ENCODE results near the gene FIG4. TPM values are rescaled to one million over a fixed set of nuclear protein-coding genes. Genes with fewer than 3 reads are reported as not detected.

The FIG4 gene
- total and polyA plus RNA-seq, 2 of the 13 experiments (the other 11 are each of a cell fraction or from before 2014, with no cell fraction given): 5.5 to 7.9 TPM

DNA sequence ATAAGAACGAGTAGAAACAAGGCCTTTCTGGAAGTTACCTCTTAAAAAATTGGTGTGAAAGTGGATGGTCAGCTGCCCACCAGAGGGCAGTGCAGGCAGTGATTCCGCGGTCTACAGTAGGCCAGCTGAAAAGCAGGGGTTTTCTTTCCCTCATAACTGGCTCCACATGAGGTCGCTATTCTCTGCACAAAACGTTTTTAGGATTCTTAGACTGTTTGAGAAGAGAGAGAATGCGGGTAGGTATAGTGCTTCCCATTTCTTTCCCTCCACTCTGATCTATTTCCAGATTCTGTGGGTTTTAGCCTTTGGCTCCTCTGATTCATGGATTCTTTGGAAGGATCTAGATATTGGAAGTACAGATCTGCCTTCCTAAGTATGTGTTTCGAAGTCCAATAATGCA lies 14.2 kb downstream of the FIG4 start (continued):
- TF ChIP-seq KAT2B (IDR thresholded peaks at IDR 0.05; ENCODE audit: borderline replicate concordance, low read depth, low read length): no peak
- no peak for TF ChIP-seq ZNF224 (CRISPR knock-in tag; IDR thresholded peaks at IDR 0.05)
- no peak for TF ChIP-seq ZNF484 (CRISPR knock-in tag; IDR thresholded peaks at IDR 0.05; ENCODE audit: borderline replicate concordance, low read depth)
- TF ChIP-seq HES4 (CRISPR knock-in tag; IDR thresholded peaks at IDR 0.05; ENCODE audit: borderline replicate concordance): no peak
- no peak for TF ChIP-seq XBP1 (CRISPR knock-in tag; IDR thresholded peaks at IDR 0.05)
- TF ChIP-seq ZNF33B (CRISPR knock-in tag; IDR thresholded peaks at IDR 0.05): no peak
- TF ChIP-seq, protein P1, sequence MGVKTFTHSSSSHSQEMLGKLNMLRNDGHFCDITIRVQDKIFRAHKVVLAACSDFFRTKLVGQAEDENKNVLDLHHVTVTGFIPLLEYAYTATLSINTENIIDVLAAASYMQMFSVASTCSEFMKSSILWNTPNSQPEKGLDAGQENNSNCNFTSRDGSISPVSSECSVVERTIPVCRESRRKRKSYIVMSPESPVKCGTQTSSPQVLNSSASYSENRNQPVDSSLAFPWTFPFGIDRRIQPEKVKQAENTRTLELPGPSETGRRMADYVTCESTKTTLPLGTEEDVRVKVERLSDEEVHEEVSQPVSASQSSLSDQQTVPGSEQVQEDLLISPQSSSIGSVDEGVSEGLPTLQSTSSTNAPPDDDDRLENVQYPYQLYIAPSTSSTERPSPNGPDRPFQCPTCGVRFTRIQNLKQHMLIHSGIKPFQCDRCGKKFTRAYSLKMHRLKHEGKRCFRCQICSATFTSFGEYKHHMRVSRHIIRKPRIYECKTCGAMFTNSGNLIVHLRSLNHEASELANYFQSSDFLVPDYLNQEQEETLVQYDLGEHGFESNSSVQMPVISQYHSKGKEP (CRISPR knock-in tag; IDR thresholded peaks at IDR 0.05): no peak
- no peak for TF ChIP-seq IKZF4 (CRISPR knock-in tag; IDR thresholded peaks at IDR 0.05; ENCODE audit: borderline replicate concordance, low read depth, not compliant biosample characterization)
- TF ChIP-seq STAT6 (CRISPR knock-in tag; IDR thresholded peaks at IDR 0.05; ENCODE audit: borderline replicate concordance): no peak
- TF ChIP-seq GTF2F1 (IDR thresholded peaks at IDR 0.05; ENCODE audit: low read length): no peak
- TF ChIP-seq ZSCAN12 (CRISPR knock-in tag; IDR thresholded peaks at IDR 0.05): no peak
- no peak for TF ChIP-seq HMG20A (CRISPR knock-in tag; IDR thresholded peaks at IDR 0.05; ENCODE audit: borderline replicate concordance)
- TF ChIP-seq, protein P2, sequence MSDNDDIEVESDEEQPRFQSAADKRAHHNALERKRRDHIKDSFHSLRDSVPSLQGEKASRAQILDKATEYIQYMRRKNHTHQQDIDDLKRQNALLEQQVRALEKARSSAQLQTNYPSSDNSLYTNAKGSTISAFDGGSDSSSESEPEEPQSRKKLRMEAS (IDR thresholded peaks at IDR 0.05): no peak
- TF ChIP-seq KMT2A (CRISPR knock-in tag; IDR thresholded peaks at IDR 0.05): no peak
- TF ChIP-seq, protein P3, sequence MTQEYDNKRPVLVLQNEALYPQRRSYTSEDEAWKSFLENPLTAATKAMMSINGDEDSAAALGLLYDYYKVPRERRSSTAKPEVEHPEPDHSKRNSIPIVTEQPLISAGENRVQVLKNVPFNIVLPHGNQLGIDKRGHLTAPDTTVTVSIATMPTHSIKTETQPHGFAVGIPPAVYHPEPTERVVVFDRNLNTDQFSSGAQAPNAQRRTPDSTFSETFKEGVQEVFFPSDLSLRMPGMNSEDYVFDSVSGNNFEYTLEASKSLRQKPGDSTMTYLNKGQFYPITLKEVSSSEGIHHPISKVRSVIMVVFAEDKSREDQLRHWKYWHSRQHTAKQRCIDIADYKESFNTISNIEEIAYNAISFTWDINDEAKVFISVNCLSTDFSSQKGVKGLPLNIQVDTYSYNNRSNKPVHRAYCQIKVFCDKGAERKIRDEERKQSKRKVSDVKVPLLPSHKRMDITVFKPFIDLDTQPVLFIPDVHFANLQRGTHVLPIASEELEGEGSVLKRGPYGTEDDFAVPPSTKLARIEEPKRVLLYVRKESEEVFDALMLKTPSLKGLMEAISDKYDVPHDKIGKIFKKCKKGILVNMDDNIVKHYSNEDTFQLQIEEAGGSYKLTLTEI (CRISPR knock-in tag; conservative IDR thresholded peaks at IDR 0.05): no peak
- TF ChIP-seq HOXA5 (CRISPR knock-in tag; IDR thresholded peaks at IDR 0.05): peak; percentile 70; the same call in 1 of the 2 replicates
- no peak for TF ChIP-seq ZNF10 (CRISPR knock-in tag; IDR thresholded peaks at IDR 0.05; ENCODE audit: borderline replicate concordance, low read depth)
- no peak for TF ChIP-seq BORCS8-MEF2B (CRISPR knock-in tag; IDR thresholded peaks at IDR 0.05)
- TF ChIP-seq CSRNP1 (CRISPR knock-in tag; IDR thresholded peaks at IDR 0.05): no peak
- TF ChIP-seq, protein P4, sequence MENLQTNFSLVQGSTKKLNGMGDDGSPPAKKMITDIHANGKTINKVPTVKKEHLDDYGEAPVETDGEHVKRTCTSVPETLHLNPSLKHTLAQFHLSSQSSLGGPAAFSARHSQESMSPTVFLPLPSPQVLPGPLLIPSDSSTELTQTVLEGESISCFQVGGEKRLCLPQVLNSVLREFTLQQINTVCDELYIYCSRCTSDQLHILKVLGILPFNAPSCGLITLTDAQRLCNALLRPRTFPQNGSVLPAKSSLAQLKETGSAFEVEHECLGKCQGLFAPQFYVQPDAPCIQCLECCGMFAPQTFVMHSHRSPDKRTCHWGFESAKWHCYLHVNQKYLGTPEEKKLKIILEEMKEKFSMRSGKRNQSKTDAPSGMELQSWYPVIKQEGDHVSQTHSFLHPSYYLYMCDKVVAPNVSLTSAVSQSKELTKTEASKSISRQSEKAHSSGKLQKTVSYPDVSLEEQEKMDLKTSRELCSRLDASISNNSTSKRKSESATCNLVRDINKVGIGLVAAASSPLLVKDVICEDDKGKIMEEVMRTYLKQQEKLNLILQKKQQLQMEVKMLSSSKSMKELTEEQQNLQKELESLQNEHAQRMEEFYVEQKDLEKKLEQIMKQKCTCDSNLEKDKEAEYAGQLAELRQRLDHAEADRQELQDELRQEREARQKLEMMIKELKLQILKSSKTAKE (CRISPR knock-in tag; IDR thresholded peaks at IDR 0.05; ENCODE audit: borderline replicate concordance): no peak

All from HepG2 (cell line).